Left cardiac atrium (tissue), 4 donors: ENCODE data around the gene SLC66A1. TPM values are rescaled to one million over a fixed set of nuclear protein-coding genes. Genes with fewer than 3 reads are reported as not detected.

ENCODE experiments used
- ATAC-seq, 2 donors: fragments of 200-7000 bp; cut with Tn5 transposase; one replicate each; pipeline ENCODE4 v1.9.1; 2020; ENCODE audit warnings: mild to moderate bottlenecking in 2 of 2, moderate library complexity in 2 of 2
- DNase-seq: peaks from one replicate; pipeline ENCODE4 v3.0.0-alpha.2; 2020
- intact Hi-C, 2 donors: fragments of 100-400 bp; cut with DNase I; formaldehyde crosslinking; loops; one replicate each; pipeline versions ENCODE4 v1.14.1 to v1.15.1; 2022 to 2023
- total RNA-seq, 2 donors: library from RNA; stranded (reverse); fragmentation: NEBNext Ultra II Directional; extraction: Animal tissue kit (Norgen Biotek cat#: 25700); gene quantifications; one replicate each; pipeline ENCODE4 v1.2.1, GENCODE V29; 2021
- donor health status: DM: no; HTN: yes; CAD: no.
- donor health status: DM: no; HTN: yes; CAD: no; lungs with severe emphysema.
- donor health status: DM: yes; HTN: yes; CAD: no.
- donor health status: Dilated cardiomyopathy.

The SLC66A1 gene
- total RNA-seq, 2 donors from 2014 or later: 7.6 to 8.2 TPM

DNA sequence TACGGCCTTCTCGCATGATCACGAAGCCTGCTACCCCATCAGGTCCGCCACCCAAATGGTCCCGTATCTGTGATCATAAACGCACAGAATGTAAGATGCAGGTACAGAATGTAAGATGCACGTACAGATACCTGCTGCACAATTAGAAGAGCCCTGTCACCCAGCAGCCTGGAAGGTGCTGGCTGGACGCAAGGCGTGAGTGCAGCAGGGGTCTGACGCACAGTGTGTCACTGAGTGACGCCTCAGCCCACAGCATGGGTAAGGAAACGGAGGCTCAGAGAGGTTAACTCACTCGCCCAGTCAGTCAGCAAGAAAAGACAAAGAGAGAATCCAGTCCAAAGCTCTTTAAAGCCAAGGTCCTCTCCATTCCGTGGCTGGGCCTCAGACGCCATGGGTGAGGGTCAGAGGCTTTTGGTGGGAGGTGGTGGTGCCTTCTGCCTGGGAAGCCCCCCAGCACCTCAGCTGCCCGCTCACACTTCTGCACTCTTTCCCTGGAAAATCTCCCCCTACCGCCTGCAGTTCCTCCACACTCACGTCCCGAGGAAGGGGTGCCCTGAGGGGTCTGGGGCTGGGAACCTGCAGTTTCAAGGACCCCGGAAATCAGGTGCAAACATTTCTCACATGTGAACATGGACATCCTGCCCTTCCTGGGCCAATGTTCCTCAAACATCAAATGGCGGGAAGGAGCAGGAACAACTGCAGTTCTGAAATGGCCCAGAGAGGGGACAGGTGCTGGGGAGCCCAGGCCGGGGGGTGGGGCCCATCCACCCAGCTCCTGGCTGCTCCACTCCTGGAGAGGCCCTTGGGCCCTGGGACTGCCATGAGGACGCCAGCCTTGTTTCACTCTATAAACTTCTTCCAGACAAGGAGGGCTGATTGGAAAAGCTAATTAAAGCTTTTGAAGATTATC is 59.4 kb downstream of the SLC66A1 start:
- intact Hi-C loops: no loop called here
- DNase-seq (no peak), ATAC-seq (no peak)

- DNase-seq (no peak), ATAC-seq (no peak)
- intact Hi-C loops: no loop called here
Measured at GRCh38 chr1:19372136-19372514, 60.0 kb downstream of the SLC66A1 start.

DNA sequence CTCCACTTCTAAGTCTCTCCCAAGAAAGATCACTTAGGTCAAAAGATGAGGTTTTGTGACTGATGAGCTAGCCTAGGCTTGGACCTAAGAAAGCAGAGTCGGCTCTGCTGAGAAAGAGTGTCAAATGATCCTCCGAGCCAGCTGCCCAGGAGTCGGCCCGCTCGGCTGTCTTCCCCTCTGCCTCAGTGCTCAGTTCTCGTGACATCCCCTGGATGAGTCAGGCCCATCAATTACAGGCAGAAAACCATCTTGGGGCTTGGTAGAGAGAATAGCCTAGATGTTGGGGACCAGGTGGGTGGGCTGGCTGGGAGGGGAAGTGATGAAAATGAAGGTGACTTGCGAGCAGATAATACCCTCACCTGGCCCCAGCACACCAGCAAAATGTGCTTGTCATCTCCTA is 60.5 kb downstream of the SLC66A1 start:
- DNase-seq: no peak
- intact Hi-C loops: no loop called here

GRCh38 chr1:19373211-19374082 is 61.3 kb downstream of the SLC66A1 start:
- no peak for ATAC-seq
- no peak for DNase-seq
- intact Hi-C loops: no loop called here

More for the DNA sequence above, 60.5 kb downstream of the SLC66A1 start:
- no peak for ATAC-seq

- DNase-seq (no peak), ATAC-seq (no peak)
- intact Hi-C loops: no loop called here
Measured at GRCh38 chr1:19374083-19374801, 62.1 kb downstream of the SLC66A1 start.

- intact Hi-C loops: no loop called here
- ATAC-seq: no peak
- DNase-seq: no peak
Measured at GRCh38 chr1:19374926-19375325, 62.8 kb downstream of the SLC66A1 start.

DNA sequence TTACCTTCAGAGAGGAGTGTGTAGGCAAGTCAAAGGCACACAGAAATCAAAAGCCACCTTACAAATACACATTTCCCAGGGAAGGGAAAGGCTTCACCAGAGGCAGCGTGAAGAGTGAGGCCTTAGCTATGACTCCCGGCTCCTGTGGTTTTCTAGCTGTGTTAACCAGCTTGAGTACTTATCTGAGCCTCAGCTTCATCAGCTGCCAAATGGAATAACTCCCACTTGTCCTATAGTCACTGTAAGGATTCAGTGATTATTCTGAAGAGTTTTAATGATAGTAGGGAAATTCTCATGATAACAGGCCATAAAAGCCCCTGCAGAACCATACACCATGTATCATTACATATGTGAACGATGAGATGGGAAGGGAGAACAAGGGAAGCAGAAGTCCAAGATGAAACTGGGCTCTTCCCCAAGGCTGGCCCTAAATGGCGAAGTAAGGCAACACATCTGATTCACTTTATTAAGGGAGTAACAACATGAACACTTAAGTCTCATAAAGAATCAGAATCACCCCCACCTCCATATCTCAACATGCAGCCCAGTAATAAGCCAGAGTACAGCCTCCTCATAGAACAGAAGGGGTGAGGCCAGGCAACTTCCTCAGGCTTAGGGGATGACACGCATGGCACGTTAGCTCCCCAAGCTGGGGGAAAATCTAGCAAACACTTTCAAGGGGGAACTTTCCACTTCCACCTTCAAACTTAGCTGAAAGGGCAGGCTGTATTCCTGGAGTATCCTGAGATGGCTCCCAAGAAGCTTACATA is 63.7 kb downstream of the SLC66A1 start:
- DNase-seq: no peak
- intact Hi-C loops: no loop called here
- peak in 1 of 2 donors; percentile 14 for ATAC-seq

DNA sequence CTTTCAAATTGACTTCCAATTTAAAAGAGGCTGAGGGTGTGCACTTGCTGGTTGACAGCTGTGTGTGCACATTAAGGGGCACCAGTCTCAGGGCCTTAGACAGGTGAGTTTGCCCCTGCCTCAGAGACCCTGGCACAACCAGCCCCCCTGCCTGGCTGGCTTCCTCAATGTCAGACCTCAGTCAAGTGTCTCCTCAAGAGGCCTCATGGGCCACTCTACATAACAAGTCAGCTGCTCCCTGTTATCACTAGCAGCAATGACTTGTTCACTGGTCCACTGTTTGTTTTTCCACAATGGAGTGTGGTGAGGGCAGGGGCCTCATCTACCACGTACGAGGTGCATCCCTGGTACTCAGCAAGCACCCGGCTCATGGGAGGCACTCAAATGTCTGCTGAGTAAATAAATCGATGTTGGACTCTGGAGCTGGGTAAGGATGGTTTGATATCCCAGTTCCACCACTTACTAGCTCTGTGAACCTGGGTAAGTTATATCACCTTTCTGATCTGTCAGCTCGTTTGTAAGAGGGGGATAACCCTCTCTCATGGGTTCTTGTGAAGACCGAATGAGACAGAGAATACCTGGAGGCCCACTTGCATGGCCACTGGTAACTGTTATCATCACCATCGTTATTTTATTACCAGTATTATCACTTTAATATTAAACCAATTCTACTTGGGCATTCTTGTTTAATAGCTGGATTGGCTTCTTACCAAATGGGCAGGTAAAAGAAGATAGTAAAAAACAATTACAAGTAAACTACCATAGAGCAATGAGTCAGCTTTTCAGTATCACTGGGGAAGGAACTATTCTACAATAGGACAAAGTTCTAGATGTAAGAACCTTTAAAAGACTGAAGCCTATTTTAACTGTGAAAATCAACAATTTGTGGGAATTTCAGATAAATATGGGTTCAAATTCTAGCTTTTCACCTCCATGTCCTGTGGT is 64.6 kb downstream of the SLC66A1 start:
- ATAC-seq: no peak
- intact Hi-C loops: no loop called here
- no peak for DNase-seq

- ATAC-seq (no peak), DNase-seq (no peak)
- intact Hi-C loops: no loop called here
Measured at GRCh38 chr1:19377812-19378718, 65.9 kb downstream of the SLC66A1 start.

Other genes starting within 250 kb of the SLC66A1 start
- gene UBR4, start 102.1 kb upstream of the SLC66A1 start, total RNA-seq: 10 to 100 TPM; 54.2 to 68.1 TPM
- 10 to 100 TPM; 29.9 to 32.4 TPM for gene EMC1, start 60.8 kb upstream of the SLC66A1 start, total RNA-seq
- gene MRTO4, start 60.5 kb upstream of the SLC66A1 start, total RNA-seq: 10 to 100 TPM; 11.8 to 21.3 TPM
- under 1 TPM in 1 of 2 donors, not detected in 1; 0.12 TPM for gene AKR7A3, start 23.6 kb upstream of the SLC66A1 start, total RNA-seq
- gene AKR7A2, start 182 bp upstream of the SLC66A1 start, total RNA-seq: 10 to 100 TPM; 31.3 to 32.9 TPM
- gene CAPZB, start 173.2 kb downstream of the SLC66A1 start, total RNA-seq: 100 to 1,000 TPM; 227 to 254 TPM